ENCODE results near the gene SNAPIN.

Gene SNAPIN

GRCh38 chr1:153612111-153612754 lies 46.3 kb upstream of the SNAPIN start:
- H3K79me2 ChIP-seq (ENCODE audit: low read length) = no peaks in the 10 kb centered on the region
- H3K9ac ChIP-seq (ENCODE audit: low read length) = no peak overlapping the region
- no peaks in the 10 kb centered on the region for H3K27me3 ChIP-seq (replicated peaks; ENCODE audit: insufficient read depth, low read length)
- H3F3A ChIP-seq (ENCODE audit: insufficient read depth, low read length) = no peaks in the 10 kb centered on the region
- no peak overlapping the region for H3K4me2 ChIP-seq (ENCODE audit: low read depth, low read length)
- TF ChIP-seq EZH2 (optimal IDR thresholded peaks at IDR 0.05; ENCODE audit: low read depth, low read length) (no peak), CTCF (IDR thresholded peaks at IDR 0.05; ENCODE audit: low read length) (no peak), EZH2phosphoT487 (IDR thresholded peaks at IDR 0.05; ENCODE audit: low read length) (no peak)
- no peaks in the 10 kb centered on the region for H3K36me3 ChIP-seq (replicated peaks; ENCODE audit: insufficient read depth, low read length)
- no peak overlapping the region for H2AFZ ChIP-seq (ENCODE audit: low read length)
- H3K4me3 ChIP-seq (ENCODE audit: low read length) = no peak overlapping the region
- H3K9me2 ChIP-seq (replicated peaks; ENCODE audit: insufficient read depth, low read length) = no peaks in the 10 kb centered on the region
- no peaks in the 10 kb centered on the region for H3K4me1 ChIP-seq (ENCODE audit: low read length)
- H3K27ac ChIP-seq (ENCODE audit: low read length) = no peak overlapping the region
- no peak for DNase-seq
- H3K9me3 ChIP-seq (replicated peaks; ENCODE audit: insufficient read depth, low read length) = no peaks in the 10 kb centered on the region
- no peaks in the 10 kb centered on the region for H4K20me1 ChIP-seq (ENCODE audit: insufficient read depth, low read length)

- no peak within 1 kb of the TSS for H3K4me2 ChIP-seq (ENCODE audit: low read depth, low read length)
These were observed 45.7 kb upstream of the SNAPIN start, which contains the start of gene S100A16 for GRCh38 chr1:153612755-153613331. S100A16 (minus strand) TSS chr1:153613137; CDS start chr1:153608151, 4,986 bp downstream.

GRCh38 chr1:153613406-153613805 lies 45.1 kb upstream of the SNAPIN start:
- H3K4me1 ChIP-seq (ENCODE audit: low read length) = no peaks in the 10 kb centered on the region; the same call in 1 of the 2 replicates
- no peaks in the 10 kb centered on the region for H3K36me3 ChIP-seq (replicated peaks; ENCODE audit: insufficient read depth, low read length)
- H3K4me2 ChIP-seq (ENCODE audit: low read depth, low read length) = no peak overlapping the region
- DNase-seq = no peak
- no peaks in the 10 kb centered on the region for H3K79me2 ChIP-seq (ENCODE audit: low read length)
- no peak overlapping the region for H2AFZ ChIP-seq (ENCODE audit: low read length)
- no peaks in the 10 kb centered on the region for H3K9me3 ChIP-seq (replicated peaks; ENCODE audit: insufficient read depth, low read length)
- no peak overlapping the region for H3K9ac ChIP-seq (ENCODE audit: low read length)
- no peak for TF ChIP-seq CTCF (IDR thresholded peaks at IDR 0.05; ENCODE audit: low read length)
- TF ChIP-seq EZH2phosphoT487 (IDR thresholded peaks at IDR 0.05; ENCODE audit: low read length) = no peak
- no peak for TF ChIP-seq EZH2 (optimal IDR thresholded peaks at IDR 0.05; ENCODE audit: low read depth, low read length)
- no peaks in the 10 kb centered on the region for H4K20me1 ChIP-seq (ENCODE audit: insufficient read depth, low read length)
- no peak overlapping the region for H3K27ac ChIP-seq (ENCODE audit: low read length)
- H3F3A ChIP-seq (ENCODE audit: insufficient read depth, low read length) = no peaks in the 10 kb centered on the region
- no peak overlapping the region for H3K4me3 ChIP-seq (ENCODE audit: low read length)
- no peaks in the 10 kb centered on the region for H3K27me3 ChIP-seq (replicated peaks; ENCODE audit: insufficient read depth, low read length)
- no peaks in the 10 kb centered on the region for H3K9me2 ChIP-seq (replicated peaks; ENCODE audit: insufficient read depth, low read length)

More at GRCh38 chr1:153612755-153613331, 45.7 kb upstream of the SNAPIN start, which contains the start of gene S100A16:
- H3K9ac ChIP-seq (ENCODE audit: low read length) = no peak within 1 kb of the TSS
- DNase-seq = no peak
- H3K27me3 ChIP-seq (replicated peaks; ENCODE audit: insufficient read depth, low read length) = no peaks in the 10 kb centered on the region
- H3F3A ChIP-seq (ENCODE audit: insufficient read depth, low read length) = no peaks in the 10 kb centered on the region
- H3K4me3 ChIP-seq (ENCODE audit: low read length) = no peak within 1 kb of the TSS
- H3K36me3 ChIP-seq (replicated peaks; ENCODE audit: insufficient read depth, low read length) = no peaks in the 10 kb centered on the region
- H3K27ac ChIP-seq (ENCODE audit: low read length) = no peak within 1 kb of the TSS
- TF ChIP-seq EZH2 (optimal IDR thresholded peaks at IDR 0.05; ENCODE audit: low read depth, low read length) (no peak), EZH2phosphoT487 (IDR thresholded peaks at IDR 0.05; ENCODE audit: low read length) (no peak), CTCF (IDR thresholded peaks at IDR 0.05; ENCODE audit: low read length) (no peak)
- H2AFZ ChIP-seq (ENCODE audit: low read length) = no peak within 1 kb of the TSS
- H3K79me2 ChIP-seq (ENCODE audit: low read length) = no peaks in the 10 kb centered on the region
- no peaks in the 10 kb centered on the region for H4K20me1 ChIP-seq (ENCODE audit: insufficient read depth, low read length)
- no peaks in the 10 kb centered on the region for H3K9me2 ChIP-seq (replicated peaks; ENCODE audit: insufficient read depth, low read length)
- H3K4me1 ChIP-seq (ENCODE audit: low read length) = no peaks in the 10 kb centered on the region; the same call in 1 of the 2 replicates
- no peaks in the 10 kb centered on the region for H3K9me3 ChIP-seq (replicated peaks; ENCODE audit: insufficient read depth, low read length)

Data from MM.1S (cell line).